HG02938 (cell line): ENCODE results near the gene COQ8A.
"Not testable (repeated sequence)": the region's sequence is repeated elsewhere in the genome, so short reads cannot be mapped to it uniquely, and the experiment has no call there.

Experiments
- ATAC-seq: cut with Tn5 transposase; IDR thresholded peaks from one replicate; pipeline ENCODE4 v1.9.1; 2021; ENCODE audit warnings: mild to moderate bottlenecking, moderate library complexity; ENCODE audit not compliant: unreplicated experiment

The COQ8A gene

DNA sequence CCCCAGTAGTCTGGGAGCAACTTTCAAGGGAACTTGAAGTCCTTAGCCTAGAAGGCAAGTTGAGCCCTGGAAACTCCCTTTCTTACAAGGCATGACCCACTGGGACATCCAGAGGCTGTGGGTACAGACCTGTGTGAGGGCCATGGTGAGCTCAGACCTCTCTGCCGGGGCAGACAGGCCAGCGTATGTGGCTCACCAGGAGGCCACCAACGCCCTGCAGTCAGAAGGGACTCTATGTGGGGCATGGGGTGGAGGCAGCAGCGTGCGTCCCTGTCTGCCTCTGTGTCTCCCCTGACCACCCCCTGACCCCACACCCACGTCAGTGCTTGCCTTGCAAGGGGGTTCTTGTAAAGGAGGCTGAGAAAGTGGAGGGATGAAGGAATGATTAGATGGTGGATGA, 10.8 kb downstream of the COQ8A start:
- no peak for ATAC-seq

DNA sequence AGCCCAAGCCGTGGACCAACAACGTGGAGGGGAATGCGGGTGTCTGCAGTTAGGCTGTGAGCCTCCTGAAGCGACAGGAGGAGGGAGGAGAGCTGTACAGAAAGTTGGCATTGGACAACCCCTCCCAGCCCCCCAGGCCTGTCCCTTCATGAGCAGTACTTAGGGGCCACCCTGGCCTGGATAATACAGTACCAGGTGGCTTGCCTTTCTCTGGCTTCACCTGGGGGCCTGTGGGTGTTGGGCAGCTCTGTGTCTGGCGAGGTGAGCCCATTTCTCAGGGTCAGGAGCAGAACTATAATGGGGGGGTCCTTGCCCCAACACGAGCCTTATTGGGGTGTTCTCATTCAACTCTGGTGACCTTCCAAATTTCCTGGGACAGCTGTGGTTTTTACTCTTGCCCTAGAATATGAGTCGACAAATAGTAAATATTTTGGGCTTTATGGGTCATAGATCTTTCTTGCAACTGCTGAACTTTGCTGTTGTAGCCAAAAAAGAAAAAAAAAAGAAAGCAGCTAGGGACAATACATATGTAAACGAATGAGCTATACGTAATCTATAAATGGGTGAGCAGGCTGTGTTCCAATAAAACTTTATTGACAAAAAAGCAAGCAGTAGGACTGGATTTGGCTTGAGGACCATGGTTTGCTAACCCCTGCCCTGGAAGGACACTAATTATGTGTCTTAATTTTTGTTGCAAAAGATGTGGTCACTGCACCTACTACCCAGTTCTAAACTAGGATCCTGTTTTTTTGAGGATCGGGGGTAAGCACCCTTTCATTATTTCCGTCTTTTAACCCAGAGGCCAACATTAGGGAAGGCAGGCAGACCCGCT, 11.4 kb downstream of the COQ8A start:
- ATAC-seq: no peak

DNA sequence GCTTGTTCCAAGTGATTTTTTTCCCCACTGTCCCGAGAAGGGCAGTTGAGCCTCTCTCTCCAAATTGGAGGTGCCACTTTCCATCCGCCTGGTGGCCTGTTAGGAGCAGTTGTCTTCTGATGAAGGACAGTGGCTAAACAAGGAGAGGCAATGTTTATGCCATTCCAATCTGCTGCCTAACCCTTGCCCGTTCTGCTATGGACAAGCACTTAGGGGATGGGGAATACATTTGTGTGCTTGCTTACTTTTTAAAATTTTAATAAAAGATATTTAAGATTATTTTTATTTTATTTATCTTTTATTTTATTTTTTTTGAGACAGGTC, 12.0 kb downstream of the COQ8A start:
- ATAC-seq: no peak

DNA sequence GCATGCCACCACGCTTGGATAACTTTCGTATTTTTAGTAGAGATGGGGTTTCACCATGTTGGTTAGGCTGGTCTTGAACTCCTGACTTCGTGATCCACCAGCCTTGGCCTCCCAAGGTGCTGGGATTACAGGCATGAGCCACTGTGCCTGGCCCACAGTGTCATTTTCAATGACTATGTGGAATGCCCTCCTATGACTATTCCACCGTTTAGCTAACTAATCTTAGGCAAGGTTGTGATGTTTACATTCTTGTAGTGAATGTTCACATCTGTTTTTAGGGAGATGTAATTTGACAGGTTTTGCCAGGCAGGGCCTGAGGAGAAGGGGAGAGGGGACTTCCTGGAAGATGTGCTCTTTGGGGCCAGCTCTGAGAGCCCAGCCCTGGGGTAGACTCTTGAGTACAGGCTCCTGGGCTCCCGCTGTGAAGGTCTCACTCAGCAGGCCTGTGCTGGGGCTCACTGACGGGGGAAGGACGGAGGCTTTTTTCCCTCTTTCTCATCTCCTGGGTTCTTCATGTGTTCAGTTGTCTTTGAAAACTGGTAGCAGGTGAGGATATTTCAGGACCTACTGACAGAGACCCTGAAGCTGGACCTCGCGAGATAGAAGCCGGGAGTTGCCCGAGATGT, 13.2 kb downstream of the COQ8A start:
- no peak for ATAC-seq

DNA sequence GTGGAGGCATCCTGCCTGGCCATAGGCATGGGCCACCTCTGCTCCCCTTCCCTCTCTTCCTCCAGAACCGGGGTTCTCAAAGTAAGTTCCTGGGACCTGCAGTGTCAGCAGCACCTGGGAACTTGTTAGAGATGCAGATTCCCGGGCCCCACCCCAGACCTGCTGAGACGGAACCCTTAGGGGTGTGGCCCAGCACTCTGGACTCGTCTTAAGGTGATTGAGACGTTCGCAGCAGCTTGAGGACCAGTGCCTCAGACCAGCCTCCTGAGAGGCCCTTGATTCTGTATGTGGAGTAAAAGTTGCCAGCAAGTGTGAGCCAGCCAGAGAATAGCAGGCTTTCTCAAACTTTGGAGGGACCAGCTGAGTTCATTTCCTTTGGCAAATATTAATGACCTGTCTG, 14.2 kb downstream of the COQ8A start:
- no peak for ATAC-seq

DNA sequence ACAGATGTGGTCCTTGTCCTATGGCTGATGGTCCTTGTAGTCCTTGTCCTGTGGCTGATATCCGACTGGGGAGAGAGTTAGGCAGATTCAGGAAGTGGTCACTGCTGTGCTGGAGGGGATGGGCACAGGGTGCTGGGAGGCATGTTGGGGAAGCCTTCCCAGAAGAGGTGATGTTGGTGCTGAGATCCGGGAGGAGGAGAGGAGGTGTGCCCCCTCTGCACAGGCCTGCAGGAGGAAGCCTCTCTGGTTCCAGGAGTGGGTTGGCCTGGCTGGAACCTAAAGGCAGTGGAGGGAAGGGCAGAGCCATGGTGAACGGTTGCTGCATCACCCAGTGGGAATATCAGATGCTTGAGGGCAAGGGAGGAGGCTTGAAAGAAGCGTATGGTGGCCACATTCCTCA, 14.7 kb downstream of the COQ8A start:
- no peak for ATAC-seq

DNA sequence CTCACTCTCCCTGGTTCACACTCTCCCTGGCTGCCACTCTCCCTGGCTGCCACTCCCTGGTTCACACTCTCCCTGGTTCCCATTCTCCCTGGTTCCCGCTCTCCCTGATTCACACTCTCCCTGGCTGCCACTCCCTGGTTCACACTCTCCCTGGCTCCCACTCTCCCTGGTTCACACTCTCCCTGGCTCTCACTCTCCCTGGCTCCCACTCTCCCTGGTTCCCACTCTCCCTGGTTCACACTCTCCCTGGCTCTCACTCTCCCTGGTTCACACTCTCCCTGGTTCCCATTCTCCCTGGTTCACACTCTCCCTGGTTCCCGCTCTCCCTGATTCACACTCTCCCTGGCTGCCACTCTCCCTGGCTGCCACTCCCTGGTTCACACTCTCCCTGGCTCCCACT, 15.8 kb downstream of the COQ8A start:
- not testable (repeated sequence) for ATAC-seq

DNA sequence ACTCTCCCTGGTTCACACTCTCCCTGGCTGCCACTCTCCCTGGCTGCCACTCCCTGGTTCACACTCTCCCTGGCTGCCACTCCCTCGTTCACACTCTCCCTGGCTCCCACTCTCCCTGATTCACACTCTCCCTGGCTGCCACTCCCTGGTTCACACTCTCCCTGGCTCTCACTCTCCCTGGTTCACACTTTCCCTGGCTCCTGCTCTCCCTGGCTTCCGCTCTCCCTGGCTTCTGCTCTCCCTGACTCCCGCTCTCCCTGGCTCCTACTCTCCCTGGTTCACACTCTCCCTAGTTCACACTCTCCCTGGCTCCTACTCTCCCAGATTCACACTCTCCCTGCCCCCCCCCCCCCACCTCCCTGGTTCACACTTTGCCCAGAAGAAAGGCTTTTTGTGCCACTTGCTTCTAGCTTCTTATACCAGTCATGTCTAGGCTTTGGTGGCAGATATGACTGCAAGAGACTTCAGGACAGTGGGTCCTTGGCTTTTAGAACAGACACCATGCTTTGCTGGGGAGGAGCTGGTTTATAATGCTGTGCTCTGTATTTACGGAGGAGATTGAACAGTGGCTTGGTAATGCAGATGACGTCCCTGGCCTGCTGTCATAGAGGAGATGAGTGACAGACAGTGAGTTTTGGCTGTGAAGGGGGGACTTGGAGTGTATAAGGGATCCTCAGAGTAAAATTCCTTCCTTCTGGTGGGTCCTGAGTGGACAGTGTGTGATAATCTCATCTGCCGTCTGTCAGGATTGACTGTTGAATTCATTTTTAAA, 17.0 kb downstream of the COQ8A start:
- no peak for ATAC-seq

DNA sequence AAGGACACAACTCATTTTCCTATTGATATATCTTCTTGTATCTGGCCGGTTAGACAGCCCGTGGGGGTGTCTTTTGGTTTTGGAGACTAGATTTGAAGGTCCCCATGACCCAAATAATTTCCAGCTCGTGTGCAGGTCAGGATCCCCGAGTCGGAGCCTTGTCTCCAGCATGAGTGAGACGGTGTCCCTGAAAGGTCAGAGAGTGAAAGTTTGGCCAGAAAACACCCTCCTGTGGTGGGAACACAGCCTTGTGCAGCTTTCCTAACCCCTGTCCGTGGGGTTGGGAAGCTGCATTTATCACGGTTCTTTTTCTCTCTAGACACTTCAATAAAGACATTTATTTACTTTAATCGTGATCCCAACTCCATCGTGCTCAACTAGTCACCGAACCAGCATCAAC, 17.6 kb downstream of the COQ8A start:
- ATAC-seq: no peak

DNA sequence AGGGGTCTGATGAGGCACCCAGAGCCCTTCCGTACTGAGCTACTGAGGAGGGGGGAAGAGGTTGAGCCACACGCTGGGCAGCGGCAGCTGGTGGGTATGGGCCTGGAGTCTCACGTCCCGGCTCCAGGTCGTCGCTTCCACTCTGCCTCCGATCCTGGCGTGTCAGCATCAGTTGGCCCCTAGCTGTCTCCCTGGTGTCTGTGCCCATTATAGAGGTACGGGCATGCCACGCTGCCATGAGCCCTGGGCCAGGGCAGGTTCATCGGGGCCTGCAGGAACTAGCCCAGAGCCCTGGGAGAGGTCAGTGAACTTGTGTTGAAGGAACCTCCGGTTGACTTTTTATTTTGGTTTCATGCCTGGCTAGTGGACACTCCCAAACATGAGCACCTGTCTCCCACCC, 18.2 kb downstream of the COQ8A start:
- ATAC-seq: no peak

DNA sequence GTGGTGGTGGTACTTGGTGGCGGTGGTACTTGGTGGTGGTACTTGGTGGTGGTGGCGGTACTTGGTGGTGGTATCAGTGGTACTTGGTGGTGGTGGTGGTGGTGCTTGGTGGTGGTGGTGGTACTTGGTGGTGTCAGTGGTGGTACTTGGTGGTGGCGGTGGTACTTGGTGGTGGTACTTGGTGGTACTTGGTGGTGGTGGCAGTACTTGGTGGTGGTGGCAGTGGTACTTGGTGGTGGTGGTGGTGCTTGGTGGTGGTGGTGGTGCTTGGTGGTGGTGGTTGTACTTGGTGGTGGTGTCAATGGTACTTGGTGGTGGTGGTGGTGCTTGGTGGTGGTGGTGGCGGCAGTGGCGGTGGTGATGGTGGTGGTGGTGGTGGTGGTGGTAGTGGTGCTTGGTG, 20.2 kb downstream of the COQ8A start:
- no peak for ATAC-seq

DNA sequence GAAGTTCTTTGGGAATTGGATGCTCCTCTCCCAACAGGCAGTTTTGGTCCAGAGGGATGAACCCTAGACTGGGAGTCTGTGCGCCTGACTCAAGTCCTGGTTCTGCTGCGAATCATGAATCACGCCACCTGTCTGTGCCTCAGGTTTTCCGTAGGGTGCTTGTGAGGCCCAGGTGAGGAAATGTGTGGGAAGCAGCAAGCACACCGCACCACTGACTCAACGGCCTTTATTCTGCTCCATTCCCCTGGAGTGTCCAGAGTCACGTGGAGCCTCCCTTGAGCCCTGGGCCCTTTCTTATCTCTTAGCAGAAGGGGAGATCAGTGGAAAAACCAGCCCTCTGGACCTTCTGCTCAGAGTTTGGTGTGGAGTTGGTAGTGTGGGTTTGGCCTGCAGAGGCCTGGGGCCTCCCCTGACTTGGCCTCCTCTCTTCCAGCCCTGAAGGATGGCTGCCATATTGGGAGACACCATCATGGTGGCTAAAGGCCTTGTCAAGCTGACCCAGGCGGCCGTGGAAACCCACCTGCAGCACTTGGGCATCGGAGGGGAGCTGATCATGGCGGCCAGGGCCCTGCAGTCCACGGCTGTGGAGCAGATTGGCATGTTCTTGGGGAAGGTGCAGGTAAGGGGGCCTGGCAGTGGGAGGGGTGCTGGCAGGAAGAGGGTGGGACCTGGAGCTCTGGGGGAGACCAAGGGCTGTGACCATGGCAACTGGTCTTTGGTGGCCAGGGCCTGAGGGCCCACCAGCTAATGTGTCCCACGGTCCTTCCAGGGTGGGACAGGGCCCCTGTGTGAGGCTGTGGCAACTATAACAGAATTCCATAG, 21.1 kb downstream of the COQ8A start:
- no peak for ATAC-seq

DNA sequence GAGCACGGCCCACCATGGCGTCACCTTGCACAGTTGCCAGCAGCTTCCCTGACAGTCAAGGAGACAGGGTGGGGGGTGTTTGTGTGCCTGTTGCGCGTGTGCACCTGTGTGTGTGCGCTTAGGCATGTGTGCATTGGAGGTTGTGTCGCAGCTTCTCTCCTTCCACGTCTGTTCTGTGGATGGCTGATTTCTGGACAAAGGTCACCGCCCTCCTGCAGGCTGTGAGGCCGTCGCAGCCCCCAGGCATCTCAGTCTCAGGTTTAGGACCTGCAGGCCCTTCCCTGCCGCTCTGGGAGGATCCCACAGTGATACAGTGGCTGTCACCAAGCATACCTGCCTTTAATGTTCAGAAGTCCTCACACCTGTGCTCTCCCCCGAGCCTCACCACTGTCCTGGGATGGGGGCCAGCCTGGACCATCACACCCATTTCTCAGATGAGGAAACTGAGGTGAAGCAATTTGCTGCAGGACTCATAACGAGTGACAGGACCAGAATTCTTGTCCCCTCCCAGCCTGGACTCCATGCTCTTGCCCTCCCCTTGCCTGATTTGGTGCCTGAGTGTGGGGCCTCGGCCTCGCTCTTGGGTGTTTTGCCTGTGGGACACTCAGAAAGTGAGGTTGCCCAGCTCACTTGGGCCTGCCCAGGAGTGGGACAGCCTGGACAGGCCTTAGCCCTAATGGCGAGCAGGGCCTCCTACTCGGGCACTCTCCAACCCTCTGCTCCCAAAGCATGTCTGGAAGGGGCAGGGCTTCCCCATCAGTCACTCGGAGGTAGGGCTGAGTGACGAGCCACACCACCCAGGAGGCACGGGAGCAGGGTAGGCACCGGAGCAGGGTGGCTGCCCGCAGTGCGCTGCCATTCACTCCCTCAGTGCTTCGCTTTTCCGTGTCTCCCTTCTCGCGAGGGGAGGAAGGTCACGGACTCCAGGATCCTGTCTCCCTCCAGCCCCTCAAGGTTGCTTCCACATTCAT, 22.6 kb downstream of the COQ8A start:
- no peak for ATAC-seq

DNA sequence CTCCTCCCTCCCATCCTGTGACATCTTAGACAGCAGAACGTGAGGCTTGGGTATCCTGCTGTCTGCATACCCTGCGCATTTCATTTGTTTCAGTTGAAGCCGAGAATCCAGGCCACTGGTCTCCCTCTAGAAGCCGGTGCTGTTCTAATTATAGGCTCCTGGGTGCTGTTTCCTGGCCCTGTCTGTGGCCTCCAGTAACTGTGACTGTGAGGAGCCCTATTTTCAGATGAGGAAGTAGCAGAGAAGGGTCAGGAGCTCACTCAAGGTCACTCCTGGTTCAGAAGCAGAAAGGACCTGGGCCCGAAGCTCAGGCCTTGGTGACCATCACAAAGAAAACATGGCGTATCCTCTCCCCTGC, 24.0 kb downstream of the COQ8A start:
- no peak for ATAC-seq

DNA sequence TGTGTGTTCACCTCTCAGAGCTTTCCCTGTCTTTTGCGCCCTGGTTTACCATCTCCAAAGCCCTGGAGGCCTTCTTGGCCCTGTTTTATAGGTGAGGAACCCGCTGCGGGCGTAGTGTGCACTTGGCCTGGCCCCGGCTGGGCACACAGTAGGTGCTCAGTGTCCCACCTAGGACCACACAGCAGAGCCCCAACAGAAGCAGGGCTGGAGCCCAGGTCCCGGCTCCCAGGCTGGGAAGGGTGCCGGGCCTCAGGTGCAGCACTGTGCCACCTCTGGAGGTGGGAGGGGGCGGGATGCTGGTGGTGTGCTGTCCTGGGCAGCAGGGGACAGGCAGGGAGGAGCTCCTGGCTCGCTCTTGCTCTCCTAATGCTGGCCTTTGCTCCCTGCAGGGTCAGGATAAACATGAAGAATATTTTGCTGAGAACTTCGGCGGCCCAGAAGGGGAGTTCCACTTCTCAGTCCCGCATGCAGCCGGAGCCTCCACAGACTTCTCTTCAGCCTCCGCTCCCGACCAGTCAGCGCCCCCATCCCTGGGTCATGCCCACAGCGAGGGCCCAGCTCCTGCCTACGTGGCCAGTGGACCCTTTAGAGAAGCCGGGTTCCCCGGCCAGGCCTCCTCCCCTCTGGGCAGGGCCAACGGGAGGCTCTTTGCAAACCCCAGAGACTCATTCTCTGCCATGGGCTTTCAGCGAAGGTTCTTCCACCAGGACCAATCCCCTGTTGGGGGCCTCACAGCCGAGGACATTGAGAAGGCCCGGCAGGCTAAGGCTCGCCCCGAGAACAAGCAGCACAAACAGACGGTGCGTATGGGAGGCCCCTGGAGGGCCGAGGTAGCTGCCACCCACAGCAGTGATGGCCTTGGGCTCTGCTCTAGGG, 24.8 kb downstream of the COQ8A start:
- no peak for ATAC-seq

DNA sequence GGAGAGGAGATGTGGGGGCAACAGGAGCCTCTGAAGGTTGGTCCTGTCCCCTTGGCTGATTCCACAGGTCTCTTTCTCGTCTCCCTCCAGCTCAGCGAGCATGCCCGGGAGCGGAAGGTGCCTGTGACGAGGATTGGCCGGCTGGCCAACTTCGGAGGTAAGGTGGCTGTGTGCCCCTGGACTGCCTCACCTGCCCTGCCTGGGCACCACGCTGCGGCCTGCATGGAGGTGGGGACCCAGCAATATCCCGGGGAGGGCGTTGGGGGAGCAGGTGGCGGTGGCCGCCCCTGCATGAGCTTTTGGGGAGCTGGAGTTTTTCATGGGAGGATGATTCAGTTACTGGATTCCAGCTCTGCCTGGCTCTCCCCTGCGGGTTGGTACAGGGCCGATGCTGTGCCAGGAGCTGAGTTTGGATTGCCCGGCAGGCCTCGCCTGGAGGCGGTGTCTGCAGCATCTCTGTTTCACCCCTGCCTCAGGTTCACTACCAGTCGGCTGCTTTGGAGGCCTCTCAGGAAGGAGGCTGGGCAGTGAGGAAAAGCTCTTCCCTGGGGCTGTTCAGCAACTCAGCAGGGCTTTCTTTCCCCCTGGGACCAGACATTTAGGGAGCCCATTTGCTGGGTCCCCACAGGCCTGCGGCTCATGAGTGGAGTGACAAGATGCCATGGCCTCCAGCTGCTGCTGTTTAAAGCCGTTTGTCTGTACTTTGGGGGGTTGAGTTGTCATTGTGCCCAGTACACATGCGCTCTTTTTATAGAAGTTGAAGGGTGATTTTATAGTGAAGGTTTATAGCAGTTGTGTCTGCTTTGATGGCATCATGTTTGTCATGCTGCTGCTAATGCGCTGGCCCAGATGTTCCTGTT, 25.7 kb downstream of the COQ8A start:
- ATAC-seq: no peak

DNA sequence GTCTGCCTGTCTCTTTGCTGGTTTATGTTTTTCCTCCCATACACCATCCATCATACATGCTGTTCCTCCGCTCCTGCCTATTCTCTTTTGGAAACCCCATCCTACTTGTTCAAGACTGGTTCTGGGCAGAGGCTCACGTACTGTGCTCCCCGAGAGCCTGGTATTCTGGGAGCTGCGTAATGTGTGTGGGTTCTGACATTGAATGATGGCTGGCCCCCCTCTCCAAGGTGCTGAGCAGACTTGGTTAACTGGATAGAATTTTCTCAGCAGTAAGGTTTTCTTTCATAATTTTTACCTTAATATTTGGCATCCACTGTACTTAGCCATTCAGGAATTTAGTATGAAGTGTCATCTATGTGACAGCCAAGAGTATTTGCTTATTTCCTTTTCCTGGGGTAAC, 26.6 kb downstream of the COQ8A start:
- ATAC-seq: no peak

DNA sequence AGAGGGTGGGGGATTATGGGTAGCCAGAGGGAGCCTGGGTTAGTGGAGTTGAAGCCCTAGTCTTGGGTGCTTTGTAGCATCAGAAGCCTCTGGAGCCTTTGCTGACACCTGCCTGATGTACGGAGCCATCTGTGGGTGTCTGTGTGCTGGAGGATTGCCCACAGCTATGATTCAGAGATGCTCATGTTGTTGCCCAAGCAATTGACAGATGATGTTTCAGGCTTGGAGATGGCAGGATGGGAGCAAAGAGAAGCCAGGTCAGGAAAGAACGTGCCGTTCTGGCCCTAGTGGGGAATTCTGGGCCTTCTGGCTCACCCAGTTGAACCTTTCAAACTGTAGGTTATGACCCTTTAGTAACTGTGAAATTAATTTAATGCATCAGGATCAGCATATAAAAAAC, 27.6 kb downstream of the COQ8A start:
- no peak for ATAC-seq
